Endothelial cell of umbilical vein (primary cell): ENCODE data around the gene TMEM63B. TPM values are rescaled to one million over a fixed set of nuclear protein-coding genes. Genes with fewer than 3 reads are reported as not detected.

ENCODE experiments used
- BruUV-seq: library from RNA; stranded (reverse); fragments of 400-500 nt; replicated peaks from 2 replicates; lab custom pipeline; 2021; lab: Mats Ljungman, UMichigan
- CTCF ChIA-PET: fragments of 300-600, 350-600 bp; sonication (Branson Sonifier 250); formaldehyde crosslinking; loops from one replicate; lab custom pipeline; 2021; ENCODE audit warnings: antibody characterized with exemption, inconsistent platforms; lab: Charles Lee
- POLR2A ChIA-PET: fragments of 300-600, 350-600 bp; sonication (Branson Sonifier 250); formaldehyde crosslinking; loops from one replicate; lab custom pipeline; 2021; ENCODE audit warnings: antibody characterized with exemption, inconsistent platforms; lab: Charles Lee
- DNase-seq: peaks from one replicate; pipeline ENCODE4 v3.0.0-alpha.2; 2011; ENCODE audit warnings: low read depth, low spot score
- FAIRE-seq: peaks from 2 replicates; lab custom pipeline; 2011; peaks lifted over from hg19 to GRCh38; lab: Jason Lieb, UNC
- H2AFZ ChIP-seq: 2 replicates; pipeline ENCODE4 v1.6.0; 2012; ENCODE audit warnings: low read depth, low read length, control low read depth, inconsistent platforms
- H3K27ac ChIP-seq: 2 replicates; pipeline ENCODE4 v1.5.1; 2011; ENCODE audit warnings: low read depth, mild to moderate bottlenecking, control low read depth, low read length, moderate library complexity; ENCODE audit not compliant: insufficient read depth
- H3K27me3 ChIP-seq, 2 experiments: 2 replicates each; pipeline versions ENCODE4 v1.6.0 to v1.6.1; 2011; ENCODE audit warnings: low read length in 2 of 2, mixed read lengths in 1 of 2; ENCODE audit not compliant: control insufficient read depth in 2 of 2, insufficient read depth in 2 of 2
- H3K36me3 ChIP-seq, 2 experiments: 2 replicates in 1 of 2; 3 replicates in 1 of 2; pipeline ENCODE4 v1.5.1; 2011; ENCODE audit warnings: low read length in 2 of 2, mild to moderate bottlenecking in 1 of 2, moderate library complexity in 1 of 2; ENCODE audit not compliant: control insufficient read depth in 2 of 2, insufficient read depth in 2 of 2; ENCODE audit errors: extremely low read depth in 1 of 2
- H3K4me1 ChIP-seq: 3 replicates; pipeline ENCODE4 v1.5.1; 2011; ENCODE audit warnings: mild to moderate bottlenecking, low read length; ENCODE audit not compliant: control insufficient read depth, insufficient read depth; ENCODE audit errors: extremely low read depth
- H3K4me2 ChIP-seq: 2 replicates; pipeline ENCODE4 v1.6.1; 2011; ENCODE audit warnings: low read length, control low read depth, mixed read lengths; ENCODE audit not compliant: insufficient read depth
- H3K4me3 ChIP-seq, 3 experiments: fragments of 200-600 bp in 1 of 3; sonication (generic), shearing (Covaris generic) in 1 of 3; replicated peaks in 1 of 3; 2 replicates each; pipeline ENCODE4 v1.5.1; 2011 to 2016; ENCODE audit warnings: control low read depth in 3 of 3, low read length in 3 of 3, mild to moderate bottlenecking in 2 of 3, inconsistent platforms in 1 of 3, low read depth in 1 of 3, moderate library complexity in 1 of 3; ENCODE audit not compliant: insufficient read depth in 1 of 3
- H3K79me2 ChIP-seq: 2 replicates; pipeline ENCODE4 v1.6.0; 2012; ENCODE audit warnings: low read length, inconsistent platforms; ENCODE audit not compliant: control insufficient read depth, insufficient read depth
- H3K9ac ChIP-seq: replicated peaks from 2 replicates; pipeline ENCODE3; 2011; ENCODE audit warnings: low read length, control low read depth; ENCODE audit not compliant: insufficient read depth; ENCODE audit errors: extremely low read depth
- H3K9me1 ChIP-seq: replicated peaks from 3 replicates; pipeline ENCODE4 v1.6.0; 2011; ENCODE audit warnings: mild to moderate bottlenecking, low read length; ENCODE audit not compliant: control insufficient read depth, insufficient read depth; ENCODE audit errors: extremely low read depth
- H3K9me3 ChIP-seq: replicated peaks from 2 replicates; pipeline ENCODE4 v1.5.1; 2012; ENCODE audit warnings: low read length, inconsistent platforms; ENCODE audit not compliant: control insufficient read depth, insufficient read depth
- H4K20me1 ChIP-seq: replicated peaks from 2 replicates; pipeline ENCODE3; 2011; ENCODE audit warnings: mild to moderate bottlenecking, low read length; ENCODE audit not compliant: control insufficient read depth, insufficient read depth; ENCODE audit errors: extremely low read depth
- CTCF ChIP-seq, 2 donors: IDR thresholded peaks; 1 replicate in 1 of 2; 2 replicates in 1 of 2; pipeline ENCODE4 v1.5.1; 2011; ENCODE audit warnings: low read length in 2 of 2, mild to moderate bottlenecking in 2 of 2, moderate library complexity in 2 of 2, control low read depth in 1 of 2, inconsistent platforms in 1 of 2, low read depth in 1 of 2; ENCODE audit not compliant: insufficient read depth in 1 of 2; ENCODE audit errors: extremely low read depth in 1 of 2
- EZH2 ChIP-seq: IDR thresholded peaks from 2 replicates; pipeline ENCODE4 v1.6.1; 2012; ENCODE audit warnings: borderline replicate concordance, low read depth, mild to moderate bottlenecking, moderate library complexity, low read length, inconsistent platforms; ENCODE audit not compliant: severe bottlenecking
- FOS ChIP-seq: IDR thresholded peaks from 2 replicates; pipeline ENCODE4 v1.6.1; 2011; ENCODE audit warnings: mild to moderate bottlenecking, low read length, moderate library complexity, borderline replicate concordance; ENCODE audit not compliant: insufficient read depth
- GATA2 ChIP-seq: IDR thresholded peaks from 2 replicates; pipeline ENCODE4 v1.7.0; 2011; ENCODE audit warnings: low read depth, mild to moderate bottlenecking, moderate library complexity, mixed read lengths, low read length; ENCODE audit not compliant: insufficient read length, insufficient read depth
- JUN ChIP-seq: IDR thresholded peaks from 2 replicates; pipeline ENCODE4 v1.6.1; 2011; ENCODE audit warnings: borderline replicate concordance, low read depth; ENCODE audit not compliant: insufficient read length, insufficient read depth
- MYC ChIP-seq: IDR thresholded peaks from one replicate; pipeline ENCODE4 v1.6.1; 2011; ENCODE audit warnings: mild to moderate bottlenecking, low read depth, low read length
- POLR2A ChIP-seq: IDR thresholded peaks from 2 replicates; pipeline ENCODE4 v1.6.1; 2012; ENCODE audit warnings: low read depth, mild to moderate bottlenecking, control low read depth, low read length
- POLR2AphosphoS5 ChIP-seq: IDR thresholded peaks from 2 replicates; pipeline ENCODE4 v1.6.1; 2012; ENCODE audit warnings: low read depth, mild to moderate bottlenecking, control low read depth, low read length, moderate library complexity; ENCODE audit not compliant: insufficient read depth
- dilution Hi-C: fragments of 300-500 bp; cut with MboI; formaldehyde crosslinking; loops from one replicate; pipeline ENCODE4 v1.15.0; 2019; ENCODE audit warnings: low sequenced_read_pairs; ENCODE audit not compliant: extremely low pct_ligation_motif_present
- intact Hi-C: fragments of 100-400 bp; cut with micrococcal nuclease; formaldehyde crosslinking; loops from one replicate; pipeline ENCODE4 v1.10.0; 2022
- polyA plus RNA-seq, 4 experiments: library from polyadenylated mRNA; depleted of rRNA in 3 of 4; stranded (reverse) in 3 of 4; unstranded in 1 of 4; fragments of >200 nt; gene quantifications; 2 replicates each; pipeline versions ENCODE4 v1.2.1 to v1.2.3, GENCODE V29; 2011 to 2012; ENCODE audit warnings: missing spikeins in 1 of 4
- total RNA-seq: library from RNA; stranded (reverse); gene quantifications from 2 replicates; pipeline ENCODE4 v1.2.3, GENCODE V29; 2021
- TF ChIP-seq, protein P1 (sequence below): IDR thresholded peaks from 2 replicates; pipeline ENCODE4 v1.6.1; 2011; ENCODE audit not compliant: insufficient read depth, insufficient read length

Gene TMEM63B
- total and polyA plus RNA-seq, 2 donors (not counting 3 experiments of a cell fraction or from before 2014, with no cell fraction given) = 49.7 to 56.1 TPM

GRCh38 chr6:44139351-44139743 is 12.0 kb downstream of the TMEM63B start:
- Histone ChIP-seq H3K36me3 (peaks cover 0 to 10% of the 10 kb centered on the region in 2 experiments), H3K9me1 (no peaks in the 10 kb centered on the region), H3K4me2 (no peak overlapping the region), H3K9ac (no peak overlapping the region), H3K27ac (no peak overlapping the region), H3K27me3 (no peaks in the 10 kb centered on the region), H4K20me1 (no peaks in the 10 kb centered on the region), H3K79me2 (no peaks in the 10 kb centered on the region), H3K9me3 (no peaks in the 10 kb centered on the region), H2AFZ (no peak overlapping the region), H3K4me1 (no peaks in the 10 kb centered on the region), H3K4me3 (no peak overlapping the region)
- ChIA-PET CTCF (interaction anchor here (1.3 kb wide), 1 partner anchor 43 kb away, joined by 4 read pairs; no protein-coding TSS in a partner anchor), POLR2A (no interaction called here)
- FAIRE-seq (no peak), DNase-seq (no peak)
- intact Hi-C loops (no loop called here), dilution Hi-C loops (no loop called here)
- no TSS peak for BruUV-seq
- no peak for TF ChIP-seq POLR2A
- no peak for TF ChIP-seq FOS
- TF ChIP-seq, protein P1, sequence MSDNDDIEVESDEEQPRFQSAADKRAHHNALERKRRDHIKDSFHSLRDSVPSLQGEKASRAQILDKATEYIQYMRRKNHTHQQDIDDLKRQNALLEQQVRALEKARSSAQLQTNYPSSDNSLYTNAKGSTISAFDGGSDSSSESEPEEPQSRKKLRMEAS = no peak
- no peak for TF ChIP-seq EZH2
- TF ChIP-seq POLR2AphosphoS5 = no peak
- no peak for TF ChIP-seq MYC
- no peak for TF ChIP-seq JUN
- no peak for TF ChIP-seq CTCF (IDR thresholded peaks at IDR 0.05; ENCODE audit: extremely low read depth in 1 of 2, insufficient read depth in 1 of 2, low read depth in 1 of 2, low read length in 2 of 2)
- TF ChIP-seq GATA2 = no peak
